ENCODE data around the gene PCNX3. TPM values are rescaled to one million over a fixed set of nuclear protein-coding genes. Genes with fewer than 3 reads are reported as not detected.
A peak's percentile ranks its signal among the peaks of the same experiment; 100 is the strongest.

The PCNX3 gene
- total and polyA plus RNA-seq, 10 of the 15 experiments (the other 5 are each of a cell fraction or from before 2014, with no cell fraction given): 0.03 to 46.6 (median 8.4) TPM

DNA sequence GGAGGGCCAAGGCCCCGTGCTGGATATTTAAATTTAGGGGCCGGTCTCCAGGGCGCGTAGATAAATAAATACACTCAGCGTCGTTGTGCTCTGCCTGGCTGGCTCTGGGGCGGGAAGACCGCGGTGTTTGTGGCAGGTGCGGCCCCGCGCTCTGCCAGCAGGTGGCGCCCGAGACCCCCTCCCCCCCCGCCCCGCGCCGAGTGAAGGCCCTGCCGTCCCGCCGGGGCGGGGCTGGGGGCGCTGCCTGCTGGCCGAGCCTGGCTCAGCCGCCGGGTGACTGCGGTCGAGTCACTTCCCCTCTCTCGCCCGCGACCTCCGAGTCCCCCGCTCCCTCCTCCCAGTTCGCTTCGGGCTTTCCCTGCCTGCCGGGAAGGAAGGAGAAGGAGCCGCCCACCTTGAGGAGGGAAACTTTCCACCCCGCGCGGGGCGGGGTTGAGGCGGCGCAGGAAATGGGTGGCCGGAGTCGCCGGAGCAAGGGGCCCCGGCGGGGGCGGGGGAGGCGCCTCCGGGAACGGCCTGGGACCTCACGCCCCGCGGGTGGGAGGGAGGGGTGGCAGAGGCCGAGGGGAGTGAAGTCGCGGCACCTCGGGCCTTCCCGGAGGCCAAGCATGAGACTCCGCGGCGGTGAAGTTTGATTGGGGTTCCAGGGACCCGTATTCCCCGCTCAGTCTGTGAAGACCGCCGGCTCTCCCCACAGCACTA, 41.3 kb upstream of the PCNX3 start (continued):
- TF ChIP-seq, protein P1, sequence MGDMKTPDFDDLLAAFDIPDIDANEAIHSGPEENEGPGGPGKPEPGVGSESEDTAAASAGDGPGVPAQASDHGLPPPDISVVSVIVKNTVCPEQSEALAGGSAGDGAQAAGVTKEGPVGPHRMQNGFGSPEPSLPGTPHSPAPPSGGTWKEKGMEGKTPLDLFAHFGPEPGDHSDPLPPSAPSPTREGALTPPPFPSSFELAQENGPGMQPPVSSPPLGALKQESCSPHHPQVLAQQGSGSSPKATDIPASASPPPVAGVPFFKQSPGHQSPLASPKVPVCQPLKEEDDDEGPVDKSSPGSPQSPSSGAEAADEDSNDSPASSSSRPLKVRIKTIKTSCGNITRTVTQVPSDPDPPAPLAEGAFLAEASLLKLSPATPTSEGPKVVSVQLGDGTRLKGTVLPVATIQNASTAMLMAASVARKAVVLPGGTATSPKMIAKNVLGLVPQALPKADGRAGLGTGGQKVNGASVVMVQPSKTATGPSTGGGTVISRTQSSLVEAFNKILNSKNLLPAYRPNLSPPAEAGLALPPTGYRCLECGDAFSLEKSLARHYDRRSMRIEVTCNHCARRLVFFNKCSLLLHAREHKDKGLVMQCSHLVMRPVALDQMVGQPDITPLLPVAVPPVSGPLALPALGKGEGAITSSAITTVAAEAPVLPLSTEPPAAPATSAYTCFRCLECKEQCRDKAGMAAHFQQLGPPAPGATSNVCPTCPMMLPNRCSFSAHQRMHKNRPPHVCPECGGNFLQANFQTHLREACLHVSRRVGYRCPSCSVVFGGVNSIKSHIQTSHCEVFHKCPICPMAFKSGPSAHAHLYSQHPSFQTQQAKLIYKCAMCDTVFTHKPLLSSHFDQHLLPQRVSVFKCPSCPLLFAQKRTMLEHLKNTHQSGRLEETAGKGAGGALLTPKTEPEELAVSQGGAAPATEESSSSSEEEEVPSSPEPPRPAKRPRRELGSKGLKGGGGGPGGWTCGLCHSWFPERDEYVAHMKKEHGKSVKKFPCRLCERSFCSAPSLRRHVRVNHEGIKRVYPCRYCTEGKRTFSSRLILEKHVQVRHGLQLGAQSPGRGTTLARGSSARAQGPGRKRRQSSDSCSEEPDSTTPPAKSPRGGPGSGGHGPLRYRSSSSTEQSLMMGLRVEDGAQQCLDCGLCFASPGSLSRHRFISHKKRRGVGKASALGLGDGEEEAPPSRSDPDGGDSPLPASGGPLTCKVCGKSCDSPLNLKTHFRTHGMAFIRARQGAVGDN (IDR thresholded peaks at IDR 0.05): peak; percentile 35
- no peak for TF ChIP-seq ESRRA (IDR thresholded peaks at IDR 0.05; ENCODE audit: low read length)
- TF ChIP-seq SP1 (IDR thresholded peaks at IDR 0.05; ENCODE audit: low read depth, low read length): peak; percentile 60
- TF ChIP-seq WRNIP1 (IDR thresholded peaks at IDR 0.05; ENCODE audit: borderline replicate concordance, low read depth, low read length): no peak
- TF ChIP-seq, protein P2, sequence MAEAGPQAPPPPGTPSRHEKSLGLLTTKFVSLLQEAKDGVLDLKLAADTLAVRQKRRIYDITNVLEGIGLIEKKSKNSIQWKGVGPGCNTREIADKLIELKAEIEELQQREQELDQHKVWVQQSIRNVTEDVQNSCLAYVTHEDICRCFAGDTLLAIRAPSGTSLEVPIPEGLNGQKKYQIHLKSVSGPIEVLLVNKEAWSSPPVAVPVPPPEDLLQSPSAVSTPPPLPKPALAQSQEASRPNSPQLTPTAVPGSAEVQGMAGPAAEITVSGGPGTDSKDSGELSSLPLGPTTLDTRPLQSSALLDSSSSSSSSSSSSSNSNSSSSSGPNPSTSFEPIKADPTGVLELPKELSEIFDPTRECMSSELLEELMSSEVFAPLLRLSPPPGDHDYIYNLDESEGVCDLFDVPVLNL (IDR thresholded peaks at IDR 0.05; ENCODE audit: low read depth, low read length): no peak
- TF ChIP-seq, protein P3, sequence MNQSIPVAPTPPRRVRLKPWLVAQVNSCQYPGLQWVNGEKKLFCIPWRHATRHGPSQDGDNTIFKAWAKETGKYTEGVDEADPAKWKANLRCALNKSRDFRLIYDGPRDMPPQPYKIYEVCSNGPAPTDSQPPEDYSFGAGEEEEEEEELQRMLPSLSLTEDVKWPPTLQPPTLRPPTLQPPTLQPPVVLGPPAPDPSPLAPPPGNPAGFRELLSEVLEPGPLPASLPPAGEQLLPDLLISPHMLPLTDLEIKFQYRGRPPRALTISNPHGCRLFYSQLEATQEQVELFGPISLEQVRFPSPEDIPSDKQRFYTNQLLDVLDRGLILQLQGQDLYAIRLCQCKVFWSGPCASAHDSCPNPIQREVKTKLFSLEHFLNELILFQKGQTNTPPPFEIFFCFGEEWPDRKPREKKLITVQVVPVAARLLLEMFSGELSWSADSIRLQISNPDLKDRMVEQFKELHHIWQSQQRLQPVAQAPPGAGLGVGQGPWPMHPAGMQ (IDR thresholded peaks at IDR 0.05; ENCODE audit: borderline replicate concordance): no peak
- no peak for TF ChIP-seq ZNF274 (IDR thresholded peaks at IDR 0.05; ENCODE audit: insufficient read depth, insufficient read length)
- no peak for TF ChIP-seq SMAD1 (IDR thresholded peaks at IDR 0.05; ENCODE audit: low read depth, partially characterized antibody)
- no peak; the same call in none of the 2 replicates for TF ChIP-seq YY1 (IDR thresholded peaks at IDR 0.05; ENCODE audit: low read depth, low read length)
- TF ChIP-seq HDAC6 (IDR thresholded peaks at IDR 0.05; ENCODE audit: unreplicated experiment): no peak
- TF ChIP-seq, protein P4, sequence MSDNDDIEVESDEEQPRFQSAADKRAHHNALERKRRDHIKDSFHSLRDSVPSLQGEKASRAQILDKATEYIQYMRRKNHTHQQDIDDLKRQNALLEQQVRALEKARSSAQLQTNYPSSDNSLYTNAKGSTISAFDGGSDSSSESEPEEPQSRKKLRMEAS (IDR thresholded peaks at IDR 0.05; ENCODE audit: low read depth, low read length): peak; percentile 34; the same call in 1 of the 2 replicates
- TF ChIP-seq SMARCA5 (IDR thresholded peaks at IDR 0.05): peak; percentile 81
- no peak for TF ChIP-seq HDAC2 (IDR thresholded peaks at IDR 0.05)
- TF ChIP-seq, protein P5, sequence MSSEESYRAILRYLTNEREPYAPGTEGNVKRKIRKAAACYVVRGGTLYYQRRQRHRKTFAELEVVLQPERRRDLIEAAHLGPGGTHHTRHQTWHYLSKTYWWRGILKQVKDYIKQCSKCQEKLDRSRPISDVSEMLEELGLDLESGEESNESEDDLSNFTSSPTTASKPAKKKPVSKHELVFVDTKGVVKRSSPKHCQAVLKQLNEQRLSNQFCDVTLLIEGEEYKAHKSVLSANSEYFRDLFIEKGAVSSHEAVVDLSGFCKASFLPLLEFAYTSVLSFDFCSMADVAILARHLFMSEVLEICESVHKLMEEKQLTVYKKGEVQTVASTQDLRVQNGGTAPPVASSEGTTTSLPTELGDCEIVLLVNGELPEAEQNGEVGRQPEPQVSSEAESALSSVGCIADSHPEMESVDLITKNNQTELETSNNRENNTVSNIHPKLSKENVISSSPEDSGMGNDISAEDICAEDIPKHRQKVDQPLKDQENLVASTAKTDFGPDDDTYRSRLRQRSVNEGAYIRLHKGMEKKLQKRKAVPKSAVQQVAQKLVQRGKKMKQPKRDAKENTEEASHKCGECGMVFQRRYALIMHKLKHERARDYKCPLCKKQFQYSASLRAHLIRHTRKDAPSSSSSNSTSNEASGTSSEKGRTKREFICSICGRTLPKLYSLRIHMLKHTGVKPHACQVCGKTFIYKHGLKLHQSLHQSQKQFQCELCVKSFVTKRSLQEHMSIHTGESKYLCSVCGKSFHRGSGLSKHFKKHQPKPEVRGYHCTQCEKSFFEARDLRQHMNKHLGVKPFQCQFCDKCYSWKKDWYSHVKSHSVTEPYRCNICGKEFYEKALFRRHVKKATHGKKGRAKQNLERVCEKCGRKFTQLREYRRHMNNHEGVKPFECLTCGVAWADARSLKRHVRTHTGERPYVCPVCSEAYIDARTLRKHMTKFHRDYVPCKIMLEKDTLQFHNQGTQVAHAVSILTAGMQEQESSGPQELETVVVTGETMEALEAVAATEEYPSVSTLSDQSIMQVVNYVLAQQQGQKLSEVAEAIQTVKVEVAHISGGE (CRISPR knock-in tag; IDR thresholded peaks at IDR 0.05): no peak
- TF ChIP-seq ZSCAN29 (IDR thresholded peaks at IDR 0.05): peak; percentile 40; the same call in 1 of the 2 replicates
- TF ChIP-seq POLR2AphosphoS2 (IDR thresholded peaks at IDR 0.05; ENCODE audit: low read depth, low read length): no peak
- no peak for TF ChIP-seq CEBPB (IDR thresholded peaks at IDR 0.05; ENCODE audit: borderline replicate concordance in 1 of 2, low read depth in 2 of 2, low read length in 2 of 2)
- peak; percentile 54; the same call in 1 of the 2 replicates for TF ChIP-seq BCL11A (IDR thresholded peaks at IDR 0.05; ENCODE audit: low read depth, low read length)
- peak; percentile 70; the same call in 1 of the 2 replicates for TF ChIP-seq ZNF217 (IDR thresholded peaks at IDR 0.05)
